ENCODE results near the gene VDR. TPM values are rescaled to one million over a fixed set of nuclear protein-coding genes. Genes with fewer than 3 reads are reported as not detected.

The VDR gene
- total RNA-seq, 1 donor from 2014 or later = 4.6 TPM

DNA sequence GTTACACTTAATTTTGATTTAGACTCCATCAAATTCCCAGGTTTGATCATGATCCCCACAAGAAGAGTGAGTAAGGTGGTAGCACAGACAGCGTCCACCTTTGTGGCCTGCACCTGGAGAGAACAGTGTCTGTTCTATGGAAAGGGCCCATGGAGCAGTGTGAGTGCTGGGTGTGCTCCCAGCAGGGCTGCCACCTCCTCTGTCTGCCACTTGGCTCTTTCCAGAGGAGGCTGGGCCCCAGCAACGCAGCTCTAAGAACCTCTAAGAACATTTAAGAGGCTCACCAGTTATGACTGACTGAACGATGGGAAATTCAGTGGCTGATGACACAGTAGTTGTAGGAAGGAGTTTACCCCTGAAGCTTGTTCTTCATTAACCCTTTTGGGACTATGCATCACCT lies 17.3 kb downstream of the VDR start:
- no peak overlapping the region for H3K27ac Mint-ChIP-seq (ENCODE audit: unreplicated experiment)
- no peak for DNase-seq (ENCODE audit: low spot score)
- H3K4me3 Mint-ChIP-seq (ENCODE audit: unreplicated experiment) = no peak overlapping the region
- no peaks in the 10 kb centered on the region for H3K9me3 Mint-ChIP-seq (ENCODE audit: low read depth)
- H3K4me1 Mint-ChIP-seq (ENCODE audit: low read depth) = peaks cover 10% of the 10 kb centered on the region
- H3K36me3 Mint-ChIP-seq (ENCODE audit: low read depth) = no peaks in the 10 kb centered on the region
- TF ChIP-seq, protein P1, sequence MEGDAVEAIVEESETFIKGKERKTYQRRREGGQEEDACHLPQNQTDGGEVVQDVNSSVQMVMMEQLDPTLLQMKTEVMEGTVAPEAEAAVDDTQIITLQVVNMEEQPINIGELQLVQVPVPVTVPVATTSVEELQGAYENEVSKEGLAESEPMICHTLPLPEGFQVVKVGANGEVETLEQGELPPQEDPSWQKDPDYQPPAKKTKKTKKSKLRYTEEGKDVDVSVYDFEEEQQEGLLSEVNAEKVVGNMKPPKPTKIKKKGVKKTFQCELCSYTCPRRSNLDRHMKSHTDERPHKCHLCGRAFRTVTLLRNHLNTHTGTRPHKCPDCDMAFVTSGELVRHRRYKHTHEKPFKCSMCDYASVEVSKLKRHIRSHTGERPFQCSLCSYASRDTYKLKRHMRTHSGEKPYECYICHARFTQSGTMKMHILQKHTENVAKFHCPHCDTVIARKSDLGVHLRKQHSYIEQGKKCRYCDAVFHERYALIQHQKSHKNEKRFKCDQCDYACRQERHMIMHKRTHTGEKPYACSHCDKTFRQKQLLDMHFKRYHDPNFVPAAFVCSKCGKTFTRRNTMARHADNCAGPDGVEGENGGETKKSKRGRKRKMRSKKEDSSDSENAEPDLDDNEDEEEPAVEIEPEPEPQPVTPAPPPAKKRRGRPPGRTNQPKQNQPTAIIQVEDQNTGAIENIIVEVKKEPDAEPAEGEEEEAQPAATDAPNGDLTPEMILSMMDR (IDR thresholded peaks at IDR 0.05) = no peak
- no peaks in the 10 kb centered on the region for H3K27me3 Mint-ChIP-seq (ENCODE audit: low read depth)

DNA sequence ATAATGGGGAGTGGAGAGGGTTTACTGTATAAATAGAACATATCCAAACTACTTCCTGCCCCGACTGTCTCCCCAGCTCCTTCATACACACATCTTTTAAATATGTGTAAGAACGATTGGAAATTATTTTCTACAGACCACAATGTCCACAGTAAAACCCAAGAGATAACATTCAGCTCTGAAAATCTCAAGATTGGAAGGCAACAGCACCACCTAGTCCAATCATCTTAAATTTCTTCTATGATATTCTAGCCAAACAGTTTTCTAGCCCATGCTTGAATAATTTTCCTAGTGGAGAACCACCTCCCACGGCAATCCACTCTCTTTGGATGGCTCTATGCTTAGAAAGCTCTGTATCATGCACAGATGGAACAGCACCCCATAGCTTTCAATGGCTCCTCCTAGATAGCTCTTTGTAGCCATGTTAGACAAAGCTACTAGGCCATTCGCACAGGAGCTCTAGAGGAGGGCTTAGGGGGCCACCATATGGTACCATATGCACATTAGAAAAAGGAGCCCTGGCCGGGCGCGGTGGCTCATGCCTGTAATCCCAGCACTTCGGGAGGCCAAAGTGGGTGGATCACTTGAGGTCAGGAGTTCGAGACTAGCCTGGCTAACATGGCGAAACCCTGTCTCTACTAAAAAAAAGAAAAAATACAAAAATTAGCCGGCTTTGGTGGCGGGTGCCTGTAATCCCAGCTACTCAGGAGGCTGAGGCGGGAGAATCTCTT lies 18.1 kb downstream of the VDR start:
- Mint-ChIP-seq H3K36me3 (ENCODE audit: low read depth) (no peaks in the 10 kb centered on the region), H3K9me3 (ENCODE audit: low read depth) (no peaks in the 10 kb centered on the region), H3K4me1 (ENCODE audit: low read depth) (peaks cover 17% of the 10 kb centered on the region), H3K4me3 (ENCODE audit: unreplicated experiment) (no peak overlapping the region), H3K27ac (ENCODE audit: unreplicated experiment) (no peak overlapping the region), H3K27me3 (ENCODE audit: low read depth) (no peaks in the 10 kb centered on the region)
- no peak for DNase-seq (ENCODE audit: low spot score)
- TF ChIP-seq, protein P1 (IDR thresholded peaks at IDR 0.05) = no peak

GRCh38 chr12:47885566-47885965 lies 19.2 kb downstream of the VDR start:
- TF ChIP-seq, protein P1 (IDR thresholded peaks at IDR 0.05) = no peak
- no peak for DNase-seq (ENCODE audit: low spot score)
- H3K4me1 Mint-ChIP-seq (ENCODE audit: low read depth) = peaks cover 18% of the 10 kb centered on the region
- no peaks in the 10 kb centered on the region for H3K9me3 Mint-ChIP-seq (ENCODE audit: low read depth)
- H3K4me3 Mint-ChIP-seq (ENCODE audit: unreplicated experiment) = no peak overlapping the region
- H3K36me3 Mint-ChIP-seq (ENCODE audit: low read depth) = no peaks in the 10 kb centered on the region
- no peaks in the 10 kb centered on the region for H3K27me3 Mint-ChIP-seq (ENCODE audit: low read depth)
- H3K27ac Mint-ChIP-seq (ENCODE audit: unreplicated experiment) = no peak overlapping the region

GRCh38 chr12:47885012-47885501 lies 19.7 kb downstream of the VDR start:
- Mint-ChIP-seq H3K4me3 (ENCODE audit: unreplicated experiment) (no peak overlapping the region), H3K27ac (ENCODE audit: unreplicated experiment) (no peak overlapping the region), H3K27me3 (ENCODE audit: low read depth) (no peaks in the 10 kb centered on the region), H3K36me3 (ENCODE audit: low read depth) (no peaks in the 10 kb centered on the region), H3K9me3 (ENCODE audit: low read depth) (no peaks in the 10 kb centered on the region), H3K4me1 (ENCODE audit: low read depth) (peaks cover 18% of the 10 kb centered on the region)
- no peak for DNase-seq (ENCODE audit: low spot score)
- TF ChIP-seq, protein P1 (IDR thresholded peaks at IDR 0.05) = no peak

GRCh38 chr12:47884501-47884900 lies 20.3 kb downstream of the VDR start:
- Mint-ChIP-seq H3K27ac (ENCODE audit: unreplicated experiment) (no peak overlapping the region), H3K4me3 (ENCODE audit: unreplicated experiment) (no peak overlapping the region), H3K9me3 (ENCODE audit: low read depth) (no peaks in the 10 kb centered on the region), H3K4me1 (ENCODE audit: low read depth) (peaks cover 18% of the 10 kb centered on the region), H3K27me3 (ENCODE audit: low read depth) (no peaks in the 10 kb centered on the region), H3K36me3 (ENCODE audit: low read depth) (no peaks in the 10 kb centered on the region)
- no peak for DNase-seq (ENCODE audit: low spot score)
- TF ChIP-seq, protein P1 (IDR thresholded peaks at IDR 0.05) = no peak
